GM23338 (cell line): Measurements from ENCODE around the gene IL20RB.

Source experiments
- CTCF ChIP-seq, 2 experiments: fragments of 200-600 bp in 1 of 2; sonication (generic) in 1 of 2; conservative IDR thresholded peaks; 2 replicates each; pipeline versions ENCODE4 v1.5.1 to v1.6.1; 2016 to 2017; ENCODE audit warnings: antibody characterized with exemption in 2 of 2, low read depth in 2 of 2, mild to moderate bottlenecking in 2 of 2, moderate library complexity in 1 of 2
- EZH2 ChIP-seq: fragments of 200-600 bp; sonication (generic); IDR thresholded peaks from one replicate; pipeline ENCODE4 v1.8.0; 2017; ENCODE audit warnings: antibody characterized with exemption, mild to moderate bottlenecking, low read depth; ENCODE audit not compliant: unreplicated experiment
- EZH2phosphoT487 ChIP-seq: fragments of 200-600 bp; sonication (generic); IDR thresholded peaks from one replicate; pipeline ENCODE4 v1.8.1; 2018; ENCODE audit warnings: antibody characterized with exemption; ENCODE audit not compliant: unreplicated experiment
- POLR2AphosphoS5 ChIP-seq: IDR thresholded peaks from 2 replicates; pipeline ENCODE4 v1.6.1; 2016; ENCODE audit warnings: antibody characterized with exemption, low read depth

- no peak for TF ChIP-seq POLR2AphosphoS5
- no peak for TF ChIP-seq CTCF (conservative IDR thresholded peaks at IDR 0.05; ENCODE audit: low read depth in 2 of 2)
- no peak for TF ChIP-seq EZH2
- no peak for TF ChIP-seq EZH2phosphoT487
Measured at GRCh38 chr3:136932978-136933772, 24.6 kb upstream of the IL20RB start.
